Lung (tissue), 12 donors: ENCODE results near the gene WNK2. TPM values are rescaled to one million over a fixed set of nuclear protein-coding genes. Genes with fewer than 3 reads are reported as not detected.

ENCODE experiments used
- ATAC-seq: fragments of 200-7000 bp; cut with Tn5 transposase; one replicate; pipeline ENCODE4 v1.9.1; 2020; ENCODE audit warnings: moderate number of reproducible peaks; ENCODE audit not compliant: insufficient read depth, low FRiP score
- DNase-seq, 3 donors: peaks; one replicate each; pipeline ENCODE4 v3.0.0-alpha.2; 2013 to 2017
- H3K27ac ChIP-seq, 2 donors: one replicate each; pipeline ENCODE4 v1.5.1; 2013; ENCODE audit warnings: mild to moderate bottlenecking in 2 of 2, moderate library complexity in 2 of 2, control low read depth in 1 of 2, inconsistent platforms in 1 of 2, low read depth in 1 of 2, low read length in 1 of 2
- H3K27me3 ChIP-seq, 3 donors: one replicate each; pipeline ENCODE4 v1.5.1; 2013; ENCODE audit warnings: low read length in 2 of 3; ENCODE audit not compliant: control insufficient read depth in 3 of 3, insufficient read depth in 3 of 3
- H3K36me3 ChIP-seq, 4 donors: one replicate each; pipeline ENCODE4 v1.5.1; 2013; ENCODE audit warnings: low read length in 4 of 4, mild to moderate bottlenecking in 1 of 4, moderate library complexity in 1 of 4; ENCODE audit not compliant: control insufficient read depth in 4 of 4, insufficient read depth in 4 of 4
- H3K4me1 ChIP-seq, 5 donors: one replicate each; pipeline ENCODE4 v1.5.1; 2013; ENCODE audit warnings: low read length in 5 of 5, mild to moderate bottlenecking in 2 of 5, moderate library complexity in 1 of 5; ENCODE audit not compliant: control insufficient read depth in 5 of 5, insufficient read depth in 5 of 5
- H3K4me3 ChIP-seq: one replicate; pipeline ENCODE4 v1.5.1; 2013; ENCODE audit warnings: mild to moderate bottlenecking, control low read depth, moderate library complexity
- H3K9ac ChIP-seq, 2 donors: one replicate each; pipeline ENCODE4 v1.5.1; 2013; ENCODE audit warnings: low read length in 2 of 2, control low read depth in 1 of 2; ENCODE audit not compliant: insufficient read depth in 1 of 2
- H3K9me3 ChIP-seq, 4 donors: one replicate each; pipeline ENCODE4 v1.5.1; 2013; ENCODE audit warnings: low read length in 3 of 4, mild to moderate bottlenecking in 1 of 4, moderate library complexity in 1 of 4; ENCODE audit not compliant: control insufficient read depth in 4 of 4, insufficient read depth in 3 of 4
- CTCF ChIP-seq: IDR thresholded peaks from 2 replicates; pipeline ENCODE4 v1.5.1; 2012; ENCODE audit warnings: mild to moderate bottlenecking; ENCODE audit errors: control extremely low read depth, extremely low read depth
- WGBS, 2 donors: extraction: QIAGEN DNeasy Blood & Tissue Kit; methylation state at CpG; one replicate each; pipeline ENCODE4 v1.1.7; 2013; 5-methylcytosine and 5-hydroxymethylcytosine counted together
- polyA plus RNA-seq, 2 donors: library from polyadenylated mRNA; stranded (reverse); fragments of 200-250 nt; gene quantifications; one replicate each; pipeline ENCODE4 v1.2.1, GENCODE V29; 2013
- total RNA-seq, 2 donors: library from RNA; depleted of rRNA in 1 of 2; stranded (reverse); fragments of >200 nt in 1 of 2; gene quantifications; one replicate each; pipeline ENCODE4 v1.2.1, GENCODE V29; 2014 to 2021
- donor health status: control.
- donor health status: control.
- donor health status: Bipolar disorder and iron deficiency.
- donor health status: healthy.
- donor health status: DM: yes; HTN: yes; CAD: no.

WNK2 gene
- total and polyA plus RNA-seq, 4 donors = 1.00 to 8.5 (median 2.9) TPM

- Histone ChIP-seq H3K36me3 (no peaks in the 10 kb centered on the region), H3K9ac (no peak overlapping the region), H3K27ac (no peak overlapping the region), H3K4me3 (no peak overlapping the region), H3K9me3 (peaks cover 0 to 5% (median 0%) of the 10 kb centered on the region in 4 donors), H3K4me1 (peaks cover 0 to 8% (median 3%) of the 10 kb centered on the region in 5 donors), H3K27me3 (no peaks in the 10 kb centered on the region)
- ATAC-seq (no peak), DNase-seq (no peak)
- WGBS, 2 donors = 87 to 90% methylated on average over 11 of the region's 11 CpGs
- no peak for TF ChIP-seq CTCF
Measured at GRCh38 chr9:93218671-93219420, 34.9 kb downstream of the WNK2 start.

- peaks cover 0 to 8% (median 3%) of the 10 kb centered on the region in 5 donors for H3K4me1 ChIP-seq
- WGBS, 2 donors = 95 to 97% methylated on average over 5 of the region's 5 CpGs
- H3K4me3 ChIP-seq = no peak overlapping the region
- DNase-seq = no peak
- no peaks in the 10 kb centered on the region for H3K36me3 ChIP-seq
- TF ChIP-seq CTCF = no peak
- H3K9ac ChIP-seq = no peak overlapping the region
- peaks cover 0 to 5% (median 0%) of the 10 kb centered on the region in 4 donors for H3K9me3 ChIP-seq
- H3K27me3 ChIP-seq = no peaks in the 10 kb centered on the region
- no peak overlapping the region for H3K27ac ChIP-seq
- no peak for ATAC-seq
Measured at GRCh38 chr9:93219692-93220091, 35.8 kb downstream of the WNK2 start.

- peaks cover 0 to 3% (median 0%) of the 10 kb centered on the region in 4 donors for H3K9me3 ChIP-seq
- H3K36me3 ChIP-seq = no peaks in the 10 kb centered on the region
- peak overlapping the region in 1 of 2 donors; percentile 24 for H3K27ac ChIP-seq
- 65 to 88% methylated on average over 4 of the region's 4 CpGs for whole genome bisulfite sequencing, 2 donors
- ATAC-seq = no peak
- no peaks in the 10 kb centered on the region for H3K27me3 ChIP-seq
- no peak overlapping the region for H3K4me3 ChIP-seq
- H3K9ac ChIP-seq = no peak overlapping the region
- peaks cover 0 to 8% (median 3%) of the 10 kb centered on the region in 5 donors for H3K4me1 ChIP-seq
- no peak for DNase-seq
- TF ChIP-seq CTCF = no peak
Measured at GRCh38 chr9:93220627-93221026, 36.7 kb downstream of the WNK2 start.

GRCh38 chr9:93221044-93221443 lies 37.1 kb downstream of the WNK2 start:
- WGBS, 2 donors = 95% methylated on average over 8 to 9 of the region's 9 CpGs
- DNase-seq (no peak), ATAC-seq (no peak)

More at GRCh38 chr9:93221044-93221443, 37.1 kb downstream of the WNK2 start:
- no peak for TF ChIP-seq CTCF
- Histone ChIP-seq H3K9ac (no peak overlapping the region), H3K4me3 (no peak overlapping the region), H3K36me3 (no peaks in the 10 kb centered on the region), H3K27ac (peak overlapping the region in 1 of 2 donors; percentile 24), H3K27me3 (no peaks in the 10 kb centered on the region), H3K4me1 (peaks cover 0 to 8% (median 3%) of the 10 kb centered on the region in 5 donors), H3K9me3 (peaks cover 0 to 6% (median 0%) of the 10 kb centered on the region in 4 donors)
